SJCRH30 (cell line): ENCODE results near the gene WARS2. TPM values are rescaled to one million over a fixed set of nuclear protein-coding genes. Genes with fewer than 3 reads are reported as not detected.

Experiments
- DNase-seq, 2 experiments: peaks; one replicate each; pipeline ENCODE4 v3.0.0-alpha.2; 2015 to 2020
- H3K27ac ChIP-seq: fragments of 250-450 bp; sonication (Bioruptor Pico); 2 replicates; pipeline ENCODE4 v1.5.1; 2020; ENCODE audit warnings: mild to moderate bottlenecking, moderate library complexity
- H3K27me3 ChIP-seq: fragments of 250-450 bp; sonication (Bioruptor Pico); 2 replicates; pipeline ENCODE4 v1.5.1; 2020; ENCODE audit warnings: mild to moderate bottlenecking, moderate library complexity
- H3K36me3 ChIP-seq: fragments of 250-450 bp; sonication (Bioruptor Pico); 2 replicates; pipeline ENCODE4 v1.5.1; 2020; ENCODE audit warnings: mild to moderate bottlenecking, moderate library complexity
- H3K4me1 ChIP-seq: fragments of 250-450 bp; sonication (Bioruptor Pico); 2 replicates; pipeline ENCODE4 v1.5.1; 2020; ENCODE audit warnings: mild to moderate bottlenecking, moderate library complexity
- H3K4me3 ChIP-seq: fragments of 250-450 bp; sonication (Bioruptor Pico); 2 replicates; pipeline ENCODE4 v1.5.1; 2020; ENCODE audit warnings: mild to moderate bottlenecking, moderate library complexity
- H3K9me3 ChIP-seq: fragments of 250-450 bp; sonication (Bioruptor Pico); replicated peaks from 2 replicates; pipeline ENCODE4 v1.5.1; 2020; ENCODE audit warnings: mild to moderate bottlenecking, moderate library complexity
- total RNA-seq: library from RNA; depleted of rRNA; stranded (reverse); fragments of >200 nt; shearing (Covaris generic); gene quantifications from 2 replicates; pipeline ENCODE4 v1.2.3, GENCODE V29; 2014

Gene WARS2
- total RNA-seq, 1 experiment from 2014 or later: 24.5 TPM

DNA sequence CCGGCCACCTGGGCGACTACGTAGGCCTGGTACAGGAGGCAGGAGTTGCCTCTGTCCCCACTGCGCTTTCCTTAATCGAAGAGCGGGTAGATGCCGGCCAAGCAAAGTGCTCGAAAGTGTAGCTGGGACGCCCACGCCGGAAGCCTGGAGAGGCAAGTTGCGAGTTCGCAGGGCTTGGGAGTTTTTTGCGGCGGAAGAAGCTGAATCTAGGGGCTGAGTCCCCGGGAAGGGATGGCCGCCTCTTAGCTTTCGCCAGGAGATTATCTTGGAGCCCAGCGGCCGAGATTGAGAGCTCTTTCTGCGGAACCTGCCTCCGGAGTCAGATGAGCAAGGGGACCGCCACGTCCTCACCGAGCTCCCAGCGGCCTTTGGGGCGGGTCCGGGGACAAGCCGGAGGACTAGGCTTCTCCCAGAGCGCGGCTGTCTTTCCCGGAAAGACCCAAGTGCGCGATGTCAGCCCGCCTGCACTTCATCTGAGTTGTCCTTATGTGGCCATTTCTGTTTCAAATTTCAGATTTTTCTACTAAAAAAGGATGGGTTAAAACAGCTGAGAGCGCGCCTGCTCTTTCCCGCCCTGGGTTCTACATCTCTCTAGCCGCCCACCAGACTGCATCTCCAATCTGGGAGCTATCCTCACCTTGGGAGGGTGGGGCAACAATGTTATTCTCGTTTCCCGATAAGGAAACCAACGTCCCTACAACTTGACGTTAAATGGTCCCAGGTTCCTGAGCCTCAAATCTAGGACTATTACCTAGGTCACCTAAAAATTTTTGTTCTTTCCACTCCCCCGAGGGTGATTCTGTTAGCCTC is 139.9 kb downstream of the WARS2 start:
- H3K36me3 ChIP-seq: no peaks in the 10 kb centered on the region
- no peak overlapping the region for H3K4me3 ChIP-seq
- no peaks in the 10 kb centered on the region for H3K9me3 ChIP-seq
- H3K27me3 ChIP-seq: no peaks in the 10 kb centered on the region
- H3K27ac ChIP-seq: no peak overlapping the region
- H3K4me1 ChIP-seq: no peaks in the 10 kb centered on the region
- no peak for DNase-seq

DNA sequence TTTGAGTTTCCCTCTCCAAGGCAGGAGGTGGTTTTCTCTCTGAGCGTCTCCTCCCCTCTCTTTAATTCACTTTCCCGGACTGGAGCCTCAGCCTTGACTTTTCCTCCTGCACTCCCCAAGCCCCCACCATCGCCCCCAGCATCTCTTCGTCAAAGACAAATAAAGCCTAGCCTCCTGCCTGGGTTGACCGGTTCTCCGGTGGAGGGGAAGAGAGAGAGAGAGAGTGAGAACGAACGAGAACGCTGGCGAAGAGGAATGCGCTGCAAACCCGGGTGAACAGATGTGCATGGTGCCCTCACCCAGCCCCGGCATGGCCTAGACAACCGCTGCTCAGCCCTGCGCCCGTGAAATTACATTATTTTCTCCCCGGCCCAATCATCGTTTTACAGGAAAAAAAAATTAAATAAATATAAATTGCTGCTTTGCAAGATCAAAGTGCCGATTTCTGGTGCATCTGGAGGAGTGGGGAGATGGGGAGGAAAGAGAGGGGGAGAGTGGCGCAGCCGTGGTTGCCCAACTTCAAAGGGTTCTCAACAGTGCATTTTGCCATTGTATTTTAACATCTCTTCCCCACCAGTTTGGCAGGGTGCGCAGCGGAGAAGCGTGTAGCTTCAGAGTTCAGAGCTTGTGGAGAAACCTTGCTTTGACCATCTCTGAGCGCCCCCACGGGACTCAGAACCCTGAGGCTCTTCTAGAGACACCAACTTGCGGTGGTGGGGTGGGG is 140.9 kb downstream of the WARS2 start:
- Histone ChIP-seq H3K36me3 (no peaks in the 10 kb centered on the region), H3K4me1 (no peaks in the 10 kb centered on the region), H3K27ac (no peak overlapping the region), H3K4me3 (no peak overlapping the region), H3K27me3 (no peaks in the 10 kb centered on the region), H3K9me3 (no peaks in the 10 kb centered on the region)
- DNase-seq: no peak

DNA sequence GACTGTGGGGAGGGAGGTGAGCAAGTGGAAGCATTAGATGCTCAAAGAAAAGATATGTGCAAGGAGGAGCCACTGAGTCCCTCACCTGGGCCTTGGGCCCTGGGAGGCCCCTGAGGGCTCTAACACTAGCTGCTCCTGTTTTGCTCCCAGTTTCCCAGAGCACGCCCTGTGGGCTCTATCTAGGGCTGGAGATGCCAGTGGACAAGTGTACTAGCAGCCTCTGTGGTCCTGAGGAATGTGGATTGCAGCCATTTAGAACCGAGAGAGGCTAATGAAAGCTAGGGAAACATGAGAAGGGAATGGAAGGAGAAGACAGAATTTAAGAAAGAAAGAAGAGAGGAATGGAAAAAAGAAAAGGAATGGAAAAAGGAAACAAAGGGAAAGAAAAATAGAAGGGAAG is 142.3 kb downstream of the WARS2 start:
- Histone ChIP-seq H3K9me3 (no peaks in the 10 kb centered on the region), H3K27ac (no peak overlapping the region), H3K4me1 (no peaks in the 10 kb centered on the region), H3K4me3 (no peak overlapping the region), H3K27me3 (no peaks in the 10 kb centered on the region), H3K36me3 (no peaks in the 10 kb centered on the region)
- DNase-seq: no peak

DNA sequence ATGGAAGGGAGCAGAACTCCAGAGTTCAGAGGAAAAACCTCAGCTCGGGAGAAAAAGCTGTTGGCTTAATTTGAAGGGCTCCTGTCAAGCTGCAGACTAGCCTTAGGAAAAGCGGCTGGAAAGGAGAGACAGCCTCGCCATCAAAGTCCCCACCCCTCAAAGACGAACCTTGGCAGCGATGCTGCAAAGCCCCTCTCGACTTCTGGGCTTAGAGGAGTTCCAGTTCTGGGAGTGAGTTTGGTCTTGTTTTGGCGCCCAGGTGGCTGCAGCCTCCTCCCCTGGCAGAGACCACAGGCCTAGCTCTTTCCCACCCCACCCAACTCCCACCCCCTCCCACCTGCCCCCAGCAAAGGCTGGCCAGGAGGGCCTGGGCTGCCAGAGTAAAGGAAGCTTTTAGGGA is 143.2 kb downstream of the WARS2 start:
- no peaks in the 10 kb centered on the region for H3K27me3 ChIP-seq
- no peaks in the 10 kb centered on the region for H3K36me3 ChIP-seq

DNA sequence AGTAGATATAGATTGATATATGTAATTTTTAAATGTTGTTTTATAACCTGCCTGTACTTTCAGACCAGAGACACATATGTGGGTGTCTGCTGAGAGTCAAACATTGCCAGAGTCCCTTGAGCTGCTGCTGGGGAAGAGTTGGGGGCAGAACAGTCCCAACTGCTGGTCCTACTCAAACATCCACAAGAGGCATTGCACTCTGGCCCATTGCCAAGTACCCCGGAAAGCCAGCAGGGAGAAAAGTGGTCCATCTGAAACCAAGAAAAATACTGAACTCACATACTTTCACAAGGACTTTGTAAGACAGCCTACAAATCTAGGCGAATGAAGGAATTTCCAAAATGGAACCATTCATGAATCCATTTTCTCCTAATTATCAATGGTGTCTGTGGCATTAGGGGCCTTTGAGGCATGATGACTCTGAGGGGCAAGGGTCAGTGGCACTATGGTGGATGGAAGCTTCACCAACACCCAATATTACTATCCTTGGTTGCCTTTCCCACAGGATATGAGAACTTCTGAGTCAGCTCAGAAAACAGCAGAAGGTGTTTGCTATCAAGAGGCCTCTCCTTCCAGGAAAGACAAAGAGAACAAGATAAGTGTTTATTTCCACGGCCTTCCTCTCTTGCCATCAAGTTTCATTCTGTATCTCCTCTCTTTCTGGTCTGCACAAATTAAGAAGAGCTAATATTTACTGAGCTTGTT is 145.0 kb downstream of the WARS2 start:
- no peak overlapping the region for H3K4me3 ChIP-seq
- no peaks in the 10 kb centered on the region for H3K36me3 ChIP-seq
- no peaks in the 10 kb centered on the region for H3K27me3 ChIP-seq

More for the DNA sequence above, 143.2 kb downstream of the WARS2 start:
- Histone ChIP-seq H3K27ac (no peak overlapping the region), H3K9me3 (no peaks in the 10 kb centered on the region), H3K4me3 (no peak overlapping the region), H3K4me1 (no peaks in the 10 kb centered on the region)
- no peak for DNase-seq

DNA sequence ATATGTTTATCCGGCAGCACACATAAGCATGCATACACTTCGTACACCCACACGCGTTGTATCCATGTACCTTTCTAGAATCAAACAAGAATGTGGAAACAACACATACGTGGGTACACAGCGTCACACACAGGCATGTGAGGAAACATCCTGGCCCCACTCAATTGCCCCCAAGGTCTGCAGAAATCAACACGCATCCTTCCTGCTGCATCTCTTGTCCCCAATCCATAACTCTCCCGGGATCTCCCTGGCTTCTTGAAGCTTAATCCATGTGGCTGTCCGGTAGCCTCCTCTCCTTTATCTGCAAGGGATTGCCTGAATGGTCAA is 146.8 kb downstream of the WARS2 start:
- no peak overlapping the region for H3K27ac ChIP-seq
- no peak for DNase-seq
- H3K9me3 ChIP-seq: no peaks in the 10 kb centered on the region
- no peaks in the 10 kb centered on the region for H3K36me3 ChIP-seq
- H3K27me3 ChIP-seq: no peaks in the 10 kb centered on the region
- H3K4me1 ChIP-seq: no peaks in the 10 kb centered on the region
- no peak overlapping the region for H3K4me3 ChIP-seq

More for the DNA sequence above, 145.0 kb downstream of the WARS2 start:
- Histone ChIP-seq H3K27ac (no peak overlapping the region), H3K9me3 (no peaks in the 10 kb centered on the region), H3K4me1 (no peaks in the 10 kb centered on the region)
- no peak for DNase-seq

DNA sequence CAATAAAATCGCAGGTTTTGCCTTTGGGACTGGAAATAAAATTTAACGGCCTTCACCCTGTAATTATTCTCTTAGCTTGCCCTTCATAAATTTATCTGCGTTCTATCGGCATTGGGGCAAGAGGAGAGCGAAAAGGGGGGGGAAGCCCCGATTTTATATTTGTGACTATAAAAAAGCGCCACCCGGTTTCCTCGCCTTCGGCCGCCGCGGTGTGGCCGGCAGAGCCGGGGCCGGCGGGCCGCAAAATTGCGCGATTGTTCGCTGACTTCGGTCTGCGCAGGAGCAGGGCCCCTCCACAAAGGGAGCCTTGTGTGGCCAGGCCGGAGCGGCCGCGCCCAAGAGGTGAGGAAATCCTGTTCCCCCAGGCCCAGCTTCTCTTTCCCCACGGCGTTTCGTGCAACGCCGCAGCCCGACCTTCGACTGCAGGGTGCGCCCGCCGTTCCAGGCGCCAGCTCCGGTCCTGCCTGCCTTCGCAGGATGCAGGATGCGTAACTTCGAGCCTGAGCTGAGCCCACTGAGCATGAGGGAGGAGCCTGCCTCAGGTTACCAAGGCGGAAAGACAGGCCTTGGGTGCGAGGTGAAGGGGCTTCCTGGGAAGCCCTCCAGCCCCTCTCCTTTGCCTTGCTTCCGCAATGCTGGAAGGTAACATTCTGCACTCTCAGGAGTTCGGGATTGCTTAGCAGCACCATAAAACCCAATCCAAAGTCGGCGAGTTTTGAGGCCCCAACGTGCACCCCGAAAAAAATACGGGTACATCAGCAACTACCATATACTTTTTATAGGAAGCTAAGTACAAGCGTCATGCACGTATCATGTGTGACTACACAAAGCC is 147.4 kb downstream of the WARS2 start:
- Histone ChIP-seq H3K9me3 (no peaks in the 10 kb centered on the region), H3K36me3 (no peaks in the 10 kb centered on the region), H3K4me3 (no peak overlapping the region), H3K27ac (no peak overlapping the region), H3K27me3 (no peaks in the 10 kb centered on the region), H3K4me1 (no peaks in the 10 kb centered on the region)
- no peak for DNase-seq

DNA sequence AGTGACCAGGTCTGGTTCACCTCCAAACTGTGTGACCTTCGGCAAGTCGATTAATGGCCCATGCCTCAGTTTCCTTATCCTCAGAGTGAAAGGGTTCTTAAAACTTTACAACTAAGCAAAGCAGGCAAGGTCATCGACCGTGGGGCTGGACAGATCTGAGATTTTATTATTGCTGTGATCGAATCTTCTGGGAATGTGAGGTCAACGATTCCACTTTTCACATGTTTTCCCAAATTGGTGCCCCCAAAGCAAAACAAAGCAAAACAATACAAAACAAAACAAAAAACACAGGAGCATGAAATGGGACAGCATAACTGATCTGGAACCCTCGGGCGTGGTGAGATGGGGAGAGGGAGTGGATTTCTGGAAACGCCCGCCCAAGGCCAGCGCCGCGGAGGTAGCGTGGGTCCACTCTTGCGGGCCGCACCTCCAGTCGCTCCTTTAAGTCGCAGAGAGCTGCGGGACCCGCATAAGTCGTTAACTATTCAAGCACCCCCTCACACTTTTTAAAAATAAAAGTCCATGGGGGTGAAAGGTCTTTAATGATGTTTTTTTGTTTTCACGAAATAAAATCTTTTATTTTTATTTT is 148.1 kb downstream of the WARS2 start:
- DNase-seq: no peak
- H3K36me3 ChIP-seq: no peaks in the 10 kb centered on the region
- no peaks in the 10 kb centered on the region for H3K4me1 ChIP-seq
- H3K9me3 ChIP-seq: no peaks in the 10 kb centered on the region
- no peak overlapping the region for H3K4me3 ChIP-seq
- no peaks in the 10 kb centered on the region for H3K27me3 ChIP-seq
- no peak overlapping the region for H3K27ac ChIP-seq

DNA sequence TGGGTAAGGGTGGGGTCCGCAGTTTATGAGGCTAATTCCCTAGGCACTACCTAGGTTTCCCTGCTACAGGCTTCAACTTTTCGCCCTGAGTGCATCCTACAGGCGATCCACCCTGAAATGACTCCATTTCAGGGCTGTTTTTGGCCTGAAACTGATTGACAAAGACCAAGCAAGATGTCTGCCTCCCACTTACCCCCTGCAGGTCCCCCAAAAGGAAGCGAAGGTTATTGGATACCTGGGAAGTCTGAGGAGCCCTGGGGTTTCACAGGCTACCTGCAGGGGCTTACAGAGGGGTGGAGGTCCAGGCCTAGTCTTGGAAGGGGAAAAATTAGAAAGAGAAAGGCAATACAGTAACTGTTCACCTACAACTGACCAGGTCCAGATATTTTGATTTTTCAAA is 149.0 kb downstream of the WARS2 start:
- no peak overlapping the region for H3K27ac ChIP-seq
- DNase-seq: no peak
- H3K36me3 ChIP-seq: 0 out of 2 replicates have a peak, but pooled peaks cover under 1% of the 10 kb centered on the region
- H3K4me3 ChIP-seq: no peak overlapping the region
- H3K27me3 ChIP-seq: no peaks in the 10 kb centered on the region
- H3K4me1 ChIP-seq: no peaks in the 10 kb centered on the region
- H3K9me3 ChIP-seq: no peaks in the 10 kb centered on the region

DNA sequence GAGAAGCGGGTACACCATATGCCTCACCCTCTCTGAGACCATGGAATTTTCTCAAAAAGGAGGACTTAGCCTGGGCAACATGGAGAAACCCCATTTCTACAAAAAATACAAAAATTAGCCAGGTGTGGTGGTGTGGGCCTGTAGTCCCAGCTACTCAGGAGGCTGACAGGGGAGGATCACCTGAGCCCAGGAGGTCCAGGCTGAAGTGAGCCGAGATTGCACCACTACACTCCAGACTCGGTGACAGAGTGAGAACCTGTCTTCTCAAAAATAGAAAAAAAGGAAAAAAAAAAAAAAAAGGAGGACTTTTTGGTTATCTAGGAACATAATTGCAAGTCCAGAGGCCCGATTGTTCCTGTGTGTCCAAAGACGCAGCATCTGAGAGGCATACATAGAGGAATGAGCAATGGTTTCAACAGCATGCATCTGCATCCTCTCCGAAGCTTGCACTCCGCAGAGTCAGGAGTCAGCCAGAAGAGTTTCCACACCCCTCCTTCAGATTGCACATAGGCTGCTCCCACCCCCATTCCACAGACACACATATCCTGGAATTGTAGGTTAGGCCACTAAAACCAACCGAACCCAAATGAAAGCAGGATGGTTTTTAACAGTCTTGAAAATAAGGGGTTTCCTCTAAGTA is 149.8 kb downstream of the WARS2 start:
- DNase-seq: no peak
- H3K4me3 ChIP-seq: no peak overlapping the region
- no peak overlapping the region for H3K27ac ChIP-seq
- no peaks in the 10 kb centered on the region for H3K27me3 ChIP-seq
- no peaks in the 10 kb centered on the region for H3K4me1 ChIP-seq
- H3K9me3 ChIP-seq: no peaks in the 10 kb centered on the region
- peaks cover 9% of the 10 kb centered on the region; the same call in 1 of the 2 replicates for H3K36me3 ChIP-seq

DNA sequence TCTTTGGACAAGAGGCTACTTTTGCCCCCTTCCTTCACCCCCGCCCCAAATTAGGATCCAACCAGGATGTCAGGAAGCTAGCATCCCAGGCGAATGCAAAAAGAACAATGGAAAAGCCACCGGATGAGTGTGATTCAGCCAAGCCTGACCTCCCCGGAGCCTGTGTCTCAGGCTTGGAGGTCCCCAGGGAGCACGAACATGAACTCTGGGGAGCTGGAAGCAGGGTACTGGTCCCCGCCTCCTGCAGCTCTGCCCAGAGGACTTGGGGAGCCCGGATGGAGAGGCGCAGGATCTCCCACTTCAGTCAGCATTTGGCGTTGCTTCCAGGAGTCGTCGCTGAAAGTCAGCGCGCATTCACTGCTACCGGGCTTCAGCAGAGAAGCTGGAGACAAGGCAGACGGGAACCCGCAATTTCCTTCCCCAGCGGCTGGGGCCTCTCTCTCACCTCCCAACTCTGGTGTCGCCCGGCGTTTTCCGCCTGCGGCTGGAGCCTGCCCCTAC is 150.5 kb downstream of the WARS2 start:
- no peak for DNase-seq
- no peaks in the 10 kb centered on the region for H3K27me3 ChIP-seq
- no peak overlapping the region for H3K27ac ChIP-seq

DNA sequence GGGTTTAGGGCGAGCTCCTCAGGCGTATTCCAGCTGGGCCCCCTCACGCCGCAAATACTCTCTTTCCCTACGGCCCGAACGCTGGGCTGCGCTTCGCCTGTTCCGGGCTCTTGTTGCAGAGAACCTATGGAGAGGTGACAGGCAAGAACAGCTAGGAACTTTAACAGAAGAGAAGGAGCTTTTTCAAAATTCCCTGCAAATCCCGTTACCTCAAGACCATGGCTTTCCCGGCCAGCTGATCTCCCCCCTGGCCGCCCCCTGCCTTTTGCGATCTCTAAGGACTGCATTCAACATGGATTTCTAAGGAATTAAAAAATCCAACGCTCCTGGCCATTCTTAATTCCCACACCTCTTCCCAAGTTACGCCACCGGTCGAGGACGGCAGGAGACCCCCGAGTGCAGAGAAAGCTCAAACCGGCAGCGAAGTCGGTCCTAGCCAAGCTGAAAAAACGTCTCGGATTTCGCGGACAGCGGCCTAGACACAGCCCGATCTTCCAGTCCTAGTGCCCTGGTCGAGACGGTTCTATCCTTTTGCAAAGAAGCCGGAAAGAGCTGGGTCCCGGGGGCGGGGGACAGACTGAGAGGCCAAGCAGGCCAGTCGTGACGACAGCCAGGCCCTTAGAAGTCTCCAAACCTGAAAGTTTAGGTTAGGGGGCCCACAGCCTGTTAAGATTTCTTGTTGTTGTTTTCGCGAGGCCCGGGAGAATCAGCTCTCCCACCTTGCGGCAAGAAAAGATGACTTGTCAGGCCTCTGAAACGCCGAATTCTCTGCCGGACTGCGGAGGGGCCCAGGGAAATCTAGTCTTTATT is 151.2 kb downstream of the WARS2 start:
- Histone ChIP-seq H3K36me3 (peaks cover 21% of the 10 kb centered on the region), H3K27ac (no peak overlapping the region), H3K27me3 (no peaks in the 10 kb centered on the region), H3K4me3 (no peak overlapping the region), H3K9me3 (no peaks in the 10 kb centered on the region), H3K4me1 (no peaks in the 10 kb centered on the region)
- DNase-seq: no peak

More for the DNA sequence above, 150.5 kb downstream of the WARS2 start:
- Histone ChIP-seq H3K36me3 (peaks cover 14% of the 10 kb centered on the region), H3K4me1 (no peaks in the 10 kb centered on the region), H3K4me3 (no peak overlapping the region), H3K9me3 (no peaks in the 10 kb centered on the region)
